Measurements from ENCODE around the gene ADD3.

Gene ADD3

GRCh38 chr10:110169586-110169985, 161.8 kb downstream of the ADD3 start:
- H3K9me3 ChIP-seq (ENCODE audit: control insufficient read depth, low read length): no peaks in the 10 kb centered on the region
- H3K36me3 ChIP-seq (ENCODE audit: control insufficient read depth, insufficient read depth, low read length): no peaks in the 10 kb centered on the region
- no peak overlapping the region for H3K4me3 ChIP-seq (ENCODE audit: extremely low read depth, insufficient read depth, low read length, poor library complexity, severe bottlenecking)
- no CpG with 5 or more reads among the region's 1 CpG for WGBS, 2 experiments (ENCODE audit: insufficient coverage in 2 of 2)
- peaks cover 21% of the 10 kb centered on the region for H3K4me1 ChIP-seq (ENCODE audit: control insufficient read depth, insufficient read depth, low read length, poor library complexity, severe bottlenecking)
- H3K27ac ChIP-seq (ENCODE audit: low read depth, low read length, severe bottlenecking): no peak overlapping the region

DNA sequence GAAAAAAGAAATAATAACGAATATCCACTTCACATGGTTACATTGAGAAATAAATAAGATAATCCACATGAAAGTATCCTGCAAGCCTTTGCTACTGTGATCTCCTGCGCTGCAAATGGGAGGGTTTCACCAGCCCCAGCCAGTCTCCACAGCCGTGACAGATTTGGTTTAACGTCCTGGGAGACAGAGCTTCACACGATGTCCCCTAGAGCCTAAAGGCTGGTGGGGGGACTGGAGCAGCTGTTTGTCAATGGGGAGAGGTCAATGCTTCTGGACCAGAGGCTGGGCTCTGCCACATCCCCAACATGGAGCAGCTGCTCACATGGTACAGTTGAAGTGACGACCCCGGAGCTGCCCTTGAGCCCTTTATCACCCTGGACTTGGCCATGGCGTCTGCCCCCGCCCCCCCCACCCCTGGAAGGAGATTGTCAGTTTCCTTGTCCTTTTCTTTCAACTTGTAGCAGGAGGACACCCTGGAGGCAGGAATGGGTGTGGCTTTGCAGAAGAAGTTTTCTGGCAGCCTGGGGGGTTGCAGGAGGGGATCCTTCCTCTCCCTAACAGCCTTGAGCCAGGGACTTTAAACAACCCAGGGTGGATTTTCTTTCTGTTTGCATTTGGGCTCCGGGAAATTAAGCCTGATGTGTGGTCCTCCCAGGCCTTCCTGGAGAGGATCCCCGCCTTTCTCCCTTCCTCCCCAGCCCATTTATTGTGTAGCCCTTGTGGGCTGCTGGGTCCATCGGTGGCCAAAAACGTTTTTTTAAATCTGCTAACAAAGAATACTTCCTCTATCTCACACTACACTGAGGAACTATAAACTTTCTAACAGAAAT, 162.6 kb downstream of the ADD3 start:
- Histone ChIP-seq H3K4me3 (ENCODE audit: extremely low read depth, insufficient read depth, low read length, poor library complexity, severe bottlenecking) (no peak overlapping the region), H3K9me3 (ENCODE audit: control insufficient read depth, low read length) (no peaks in the 10 kb centered on the region), H3K4me1 (ENCODE audit: control insufficient read depth, insufficient read depth, low read length, poor library complexity, severe bottlenecking) (peaks cover 21% of the 10 kb centered on the region), H3K36me3 (ENCODE audit: control insufficient read depth, insufficient read depth, low read length) (no peaks in the 10 kb centered on the region), H3K27ac (ENCODE audit: low read depth, low read length, severe bottlenecking) (no peak overlapping the region)
- 0 to 4% methylated on average over 3 to 6 of the region's 13 CpGs for WGBS, 2 experiments (ENCODE audit: insufficient coverage in 2 of 2)

DNA sequence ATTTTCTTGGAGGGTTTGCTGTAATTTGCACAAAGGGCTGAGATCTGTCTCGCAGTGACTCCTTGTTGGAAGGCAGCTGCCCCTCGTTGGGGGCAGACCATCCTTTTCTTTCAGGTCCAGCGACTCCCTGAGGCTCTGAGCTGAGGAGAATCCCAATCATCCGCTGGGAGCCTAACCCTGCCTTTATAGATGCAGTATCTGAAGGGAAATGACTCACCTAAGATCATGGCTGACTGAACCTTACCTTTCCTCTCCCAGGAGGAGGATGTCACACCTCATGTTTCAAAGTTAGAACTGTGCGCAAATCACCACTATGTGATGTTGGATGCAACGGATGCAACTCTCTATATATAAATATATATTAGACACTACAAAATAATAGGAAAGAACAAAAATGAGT, 163.2 kb downstream of the ADD3 start:
- Histone ChIP-seq H3K36me3 (ENCODE audit: control insufficient read depth, insufficient read depth, low read length) (no peaks in the 10 kb centered on the region), H3K4me1 (ENCODE audit: control insufficient read depth, insufficient read depth, low read length, poor library complexity, severe bottlenecking) (peaks cover 28% of the 10 kb centered on the region), H3K27ac (ENCODE audit: low read depth, low read length, severe bottlenecking) (no peak overlapping the region), H3K9me3 (ENCODE audit: control insufficient read depth, low read length) (no peaks in the 10 kb centered on the region), H3K4me3 (ENCODE audit: extremely low read depth, insufficient read depth, low read length, poor library complexity, severe bottlenecking) (no peak overlapping the region)
- WGBS, 2 experiments (ENCODE audit: insufficient coverage in 2 of 2): 0 to 7% methylated on average over 2 to 4 of the region's 6 CpGs

DNA sequence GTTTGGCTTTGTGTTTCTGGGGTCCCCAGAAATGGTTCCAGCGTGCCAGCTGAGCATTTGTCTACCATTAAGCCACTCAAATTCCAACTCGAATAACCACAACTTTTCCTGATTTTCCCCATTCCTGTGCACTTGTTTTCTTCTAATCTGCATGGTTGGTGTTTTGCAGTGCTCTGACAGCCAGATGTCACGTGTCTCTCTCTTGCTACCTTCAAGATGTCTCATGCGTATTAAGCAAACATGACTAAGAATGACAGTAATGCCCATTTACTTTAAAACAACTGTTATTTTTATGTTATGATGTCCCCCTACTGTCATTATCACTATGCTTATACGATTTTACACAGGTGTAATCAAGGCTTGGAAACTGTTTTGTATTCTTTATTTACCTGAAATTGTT, 164.4 kb downstream of the ADD3 start:
- peaks cover 33% of the 10 kb centered on the region for H3K4me1 ChIP-seq (ENCODE audit: control insufficient read depth, insufficient read depth, low read length, poor library complexity, severe bottlenecking)
- WGBS, 2 experiments (ENCODE audit: insufficient coverage in 2 of 2): 62 to 82% methylated on average over 2 to 4 of the region's 5 CpGs
- no peak overlapping the region for H3K4me3 ChIP-seq (ENCODE audit: extremely low read depth, insufficient read depth, low read length, poor library complexity, severe bottlenecking)
- H3K36me3 ChIP-seq (ENCODE audit: control insufficient read depth, insufficient read depth, low read length): no peaks in the 10 kb centered on the region
- H3K27ac ChIP-seq (ENCODE audit: low read depth, low read length, severe bottlenecking): no peak overlapping the region
- no peaks in the 10 kb centered on the region for H3K9me3 ChIP-seq (ENCODE audit: control insufficient read depth, low read length)

GRCh38 chr10:110174201-110174600, 166.4 kb downstream of the ADD3 start:
- Histone ChIP-seq H3K4me3 (ENCODE audit: extremely low read depth, insufficient read depth, low read length, poor library complexity, severe bottlenecking) (no peak overlapping the region), H3K4me1 (ENCODE audit: control insufficient read depth, insufficient read depth, low read length, poor library complexity, severe bottlenecking) (peaks cover 16% of the 10 kb centered on the region), H3K36me3 (ENCODE audit: control insufficient read depth, insufficient read depth, low read length) (no peaks in the 10 kb centered on the region), H3K27ac (ENCODE audit: low read depth, low read length, severe bottlenecking) (no peak overlapping the region), H3K9me3 (ENCODE audit: control insufficient read depth, low read length) (no peaks in the 10 kb centered on the region)

GRCh38 chr10:110174816-110175215, 167.0 kb downstream of the ADD3 start:
- Histone ChIP-seq H3K4me1 (ENCODE audit: control insufficient read depth, insufficient read depth, low read length, poor library complexity, severe bottlenecking) (peaks cover 16% of the 10 kb centered on the region), H3K9me3 (ENCODE audit: control insufficient read depth, low read length) (no peaks in the 10 kb centered on the region), H3K36me3 (ENCODE audit: control insufficient read depth, insufficient read depth, low read length) (no peaks in the 10 kb centered on the region), H3K27ac (ENCODE audit: low read depth, low read length, severe bottlenecking) (no peak overlapping the region), H3K4me3 (ENCODE audit: extremely low read depth, insufficient read depth, low read length, poor library complexity, severe bottlenecking) (no peak overlapping the region)
- 92 to 95% methylated on average over 2 to 5 of the region's 5 CpGs for WGBS, 2 experiments (ENCODE audit: insufficient coverage in 2 of 2)

- Histone ChIP-seq H3K36me3 (ENCODE audit: control insufficient read depth, insufficient read depth, low read length) (no peaks in the 10 kb centered on the region), H3K9me3 (ENCODE audit: control insufficient read depth, low read length) (no peaks in the 10 kb centered on the region), H3K4me1 (ENCODE audit: control insufficient read depth, insufficient read depth, low read length, poor library complexity, severe bottlenecking) (peaks cover 16% of the 10 kb centered on the region), H3K4me3 (ENCODE audit: extremely low read depth, insufficient read depth, low read length, poor library complexity, severe bottlenecking) (no peak overlapping the region), H3K27ac (ENCODE audit: low read depth, low read length, severe bottlenecking) (no peak overlapping the region)
- WGBS, 2 experiments (ENCODE audit: insufficient coverage in 2 of 2): 71 to 100% methylated on average over 1 of the region's 2 CpGs
These were observed 167.6 kb downstream of the ADD3 start for GRCh38 chr10:110175406-110175805.

DNA sequence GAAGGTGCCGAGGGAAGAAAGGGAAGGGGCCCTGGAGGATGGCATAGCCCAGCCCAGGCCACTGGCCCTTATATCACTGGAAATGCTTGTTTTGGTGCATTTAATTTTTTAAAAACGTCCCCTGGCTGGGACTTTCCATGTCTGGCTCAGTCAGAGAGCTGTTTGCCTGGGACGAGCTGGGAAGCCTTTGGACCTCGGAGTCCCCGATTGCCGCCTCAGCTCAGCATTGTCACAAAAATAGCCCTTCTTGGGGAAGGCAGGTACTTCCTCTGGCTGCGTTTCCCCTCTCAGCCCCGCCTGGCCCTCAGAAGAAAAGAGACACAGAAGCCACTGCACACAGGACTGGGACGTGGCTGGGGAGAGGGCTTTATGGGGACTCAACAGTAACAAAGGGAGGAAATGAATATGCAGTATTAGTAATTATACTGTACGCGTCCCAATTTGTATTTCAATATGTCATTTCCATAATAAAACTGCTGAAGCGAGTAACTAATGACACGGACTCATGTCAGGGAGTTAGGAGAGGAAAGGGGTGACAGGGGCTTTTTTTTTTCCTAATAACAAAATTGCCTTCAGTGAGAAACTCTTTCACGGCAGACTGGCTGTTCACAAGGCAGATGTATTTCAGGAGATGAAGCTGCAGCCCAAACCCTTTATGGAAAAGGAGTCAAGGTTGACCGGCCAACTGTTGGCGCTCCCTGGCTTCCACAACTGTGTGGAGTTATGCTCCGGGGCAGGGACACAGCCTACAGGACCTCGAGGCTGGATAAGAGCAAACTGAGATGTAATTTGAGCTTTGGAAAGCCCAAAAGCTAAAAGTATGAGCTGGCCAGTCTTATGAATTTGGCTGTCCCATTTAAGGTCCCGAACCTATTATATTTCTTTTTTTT, 168.6 kb downstream of the ADD3 start:
- no peak overlapping the region for H3K27ac ChIP-seq (ENCODE audit: low read depth, low read length, severe bottlenecking)
- no peaks in the 10 kb centered on the region for H3K36me3 ChIP-seq (ENCODE audit: control insufficient read depth, insufficient read depth, low read length)
- H3K4me1 ChIP-seq (ENCODE audit: control insufficient read depth, insufficient read depth, low read length, poor library complexity, severe bottlenecking): peaks cover 12% of the 10 kb centered on the region
- no peaks in the 10 kb centered on the region for H3K9me3 ChIP-seq (ENCODE audit: control insufficient read depth, low read length)
- 56 to 68% methylated on average over 7 to 12 of the region's 19 CpGs for WGBS, 2 experiments (ENCODE audit: insufficient coverage in 2 of 2)
- H3K4me3 ChIP-seq (ENCODE audit: extremely low read depth, insufficient read depth, low read length, poor library complexity, severe bottlenecking): no peak overlapping the region

- peaks cover 12% of the 10 kb centered on the region for H3K4me1 ChIP-seq (ENCODE audit: control insufficient read depth, insufficient read depth, low read length, poor library complexity, severe bottlenecking)
- H3K4me3 ChIP-seq (ENCODE audit: extremely low read depth, insufficient read depth, low read length, poor library complexity, severe bottlenecking): no peak overlapping the region
- no peaks in the 10 kb centered on the region for H3K9me3 ChIP-seq (ENCODE audit: control insufficient read depth, low read length)
- H3K27ac ChIP-seq (ENCODE audit: low read depth, low read length, severe bottlenecking): no peak overlapping the region
- 81 to 90% methylated on average over 4 of the region's 7 CpGs for whole genome bisulfite sequencing, 2 experiments (ENCODE audit: insufficient coverage in 2 of 2)
- H3K36me3 ChIP-seq (ENCODE audit: control insufficient read depth, insufficient read depth, low read length): no peaks in the 10 kb centered on the region
These were observed 171.4 kb downstream of the ADD3 start for GRCh38 chr10:110179220-110179619.

- H3K9me3 ChIP-seq (ENCODE audit: control insufficient read depth, low read length): no peaks in the 10 kb centered on the region
- H3K27ac ChIP-seq (ENCODE audit: low read depth, low read length, severe bottlenecking): no peak overlapping the region
- no peaks in the 10 kb centered on the region for H3K36me3 ChIP-seq (ENCODE audit: control insufficient read depth, insufficient read depth, low read length)
- H3K4me1 ChIP-seq (ENCODE audit: control insufficient read depth, insufficient read depth, low read length, poor library complexity, severe bottlenecking): peaks cover under 1% of the 10 kb centered on the region
- no peak overlapping the region for H3K4me3 ChIP-seq (ENCODE audit: extremely low read depth, insufficient read depth, low read length, poor library complexity, severe bottlenecking)
- 73 to 79% methylated on average over 10 of the region's 10 CpGs for WGBS, 2 experiments (ENCODE audit: insufficient coverage in 2 of 2)
These were observed 173.7 kb downstream of the ADD3 start for GRCh38 chr10:110181451-110181850.

- Histone ChIP-seq H3K27ac (ENCODE audit: low read depth, low read length, severe bottlenecking) (no peak overlapping the region), H3K4me1 (ENCODE audit: control insufficient read depth, insufficient read depth, low read length, poor library complexity, severe bottlenecking) (no peaks in the 10 kb centered on the region), H3K4me3 (ENCODE audit: extremely low read depth, insufficient read depth, low read length, poor library complexity, severe bottlenecking) (no peak overlapping the region), H3K9me3 (ENCODE audit: control insufficient read depth, low read length) (no peaks in the 10 kb centered on the region), H3K36me3 (ENCODE audit: control insufficient read depth, insufficient read depth, low read length) (no peaks in the 10 kb centered on the region)
- 94 to 100% methylated on average over 2 to 4 of the region's 5 CpGs for WGBS, 2 experiments (ENCODE audit: insufficient coverage in 2 of 2)
These were observed 174.1 kb downstream of the ADD3 start for GRCh38 chr10:110181911-110182310.

Data from mesodermal cell (in vitro differentiated cells).